GM12865 (cell line): Measurements from ENCODE around the gene OOSP3.

Experiments
- DNase-seq: peaks from one replicate; pipeline ENCODE4 v3.0.0; 2010; ENCODE audit warnings: low read depth
- H3K4me3 ChIP-seq: 2 replicates; pipeline ENCODE4 v1.5.1; 2011; ENCODE audit warnings: mild to moderate bottlenecking, low read depth, low read length, control low read depth
- CTCF ChIP-seq: IDR thresholded peaks from 2 replicates; pipeline ENCODE4 v1.5.1; 2011; ENCODE audit warnings: low read length, control low read depth, low read depth, inconsistent platforms; ENCODE audit not compliant: insufficient read depth; ENCODE audit errors: missing control alignments

The OOSP3 gene

GRCh38 chr11:59859673-59860072 is 18.9 kb upstream of the OOSP3 start:
- no peak for TF ChIP-seq CTCF
- DNase-seq: no peak
- no peak overlapping the region for H3K4me3 ChIP-seq

DNA sequence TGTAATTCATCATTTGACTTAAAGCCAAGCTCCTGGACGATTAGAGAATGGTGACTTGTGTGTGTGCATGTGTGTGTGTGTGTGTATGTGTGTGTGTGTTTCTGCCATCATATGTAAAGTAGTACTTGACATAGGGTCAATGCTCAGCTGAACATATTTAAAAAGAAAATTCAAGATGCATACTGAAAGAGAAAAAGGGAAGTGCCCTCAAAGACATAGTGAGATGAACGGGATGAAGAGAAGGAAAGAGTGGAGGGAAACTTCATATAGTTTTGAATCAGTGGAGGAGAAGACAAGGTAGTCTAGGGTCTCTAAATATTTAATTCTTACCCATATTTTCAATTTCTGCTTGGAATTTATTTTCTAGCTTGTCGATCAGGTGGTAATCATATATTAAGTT is 16.3 kb upstream of the OOSP3 start:
- no peak for TF ChIP-seq CTCF
- DNase-seq: no peak

GRCh38 chr11:59865031-59865430 is 13.6 kb upstream of the OOSP3 start:
- no peak for TF ChIP-seq CTCF
- no peak for DNase-seq
- H3K4me3 ChIP-seq: no peak overlapping the region

More for the DNA sequence above, 16.3 kb upstream of the OOSP3 start:
- H3K4me3 ChIP-seq: no peak overlapping the region

- no peak for DNase-seq
- no peak within 1 kb of the TSS for H3K4me3 ChIP-seq
These were observed 12.2 kb upstream of the OOSP3 start, which contains the start of gene TCN1 for GRCh38 chr11:59866397-59866796. TSS of gene TCN1 (minus strand) at chr11:59866487. CDS start at chr11:59866470, 17 bp downstream.

GRCh38 chr11:59866836-59867235 is 11.7 kb upstream of the OOSP3 start:
- no peak for TF ChIP-seq CTCF
- DNase-seq: no peak
- no peak overlapping the region for H3K4me3 ChIP-seq

More at GRCh38 chr11:59866397-59866796, 12.2 kb upstream of the OOSP3 start, which contains the start of gene TCN1:
- no peak for TF ChIP-seq CTCF

GRCh38 chr11:59867946-59868345 is 10.6 kb upstream of the OOSP3 start:
- TF ChIP-seq CTCF: no peak
- DNase-seq: no peak
- no peak overlapping the region for H3K4me3 ChIP-seq

- DNase-seq: no peak
- no peak overlapping the region for H3K4me3 ChIP-seq
- no peak for TF ChIP-seq CTCF
These were observed 6.5 kb upstream of the OOSP3 start for GRCh38 chr11:59872076-59872475.
